Testis (tissue), 2 donors: ENCODE data around the gene ROS1.

Experiments used
- POLR2A ChIP-seq: fragments of 450-650 bp; IDR thresholded peaks from one replicate; pipeline ENCODE4 v1.6.1; 2017; ENCODE audit warnings: antibody characterized with exemption, mild to moderate bottlenecking, moderate library complexity
- TF ChIP-seq, protein P1 (sequence below), 3 experiments: fragments of 450-650 bp in 2 of 3; fragments of 200-600 bp in 1 of 3; sonication (generic) in 1 of 3; IDR thresholded peaks; one replicate each; pipeline ENCODE4 v1.5.1; 2016 to 2019; ENCODE audit warnings: antibody characterized with exemption in 3 of 3, mild to moderate bottlenecking in 2 of 3, moderate library complexity in 1 of 3

DNA sequence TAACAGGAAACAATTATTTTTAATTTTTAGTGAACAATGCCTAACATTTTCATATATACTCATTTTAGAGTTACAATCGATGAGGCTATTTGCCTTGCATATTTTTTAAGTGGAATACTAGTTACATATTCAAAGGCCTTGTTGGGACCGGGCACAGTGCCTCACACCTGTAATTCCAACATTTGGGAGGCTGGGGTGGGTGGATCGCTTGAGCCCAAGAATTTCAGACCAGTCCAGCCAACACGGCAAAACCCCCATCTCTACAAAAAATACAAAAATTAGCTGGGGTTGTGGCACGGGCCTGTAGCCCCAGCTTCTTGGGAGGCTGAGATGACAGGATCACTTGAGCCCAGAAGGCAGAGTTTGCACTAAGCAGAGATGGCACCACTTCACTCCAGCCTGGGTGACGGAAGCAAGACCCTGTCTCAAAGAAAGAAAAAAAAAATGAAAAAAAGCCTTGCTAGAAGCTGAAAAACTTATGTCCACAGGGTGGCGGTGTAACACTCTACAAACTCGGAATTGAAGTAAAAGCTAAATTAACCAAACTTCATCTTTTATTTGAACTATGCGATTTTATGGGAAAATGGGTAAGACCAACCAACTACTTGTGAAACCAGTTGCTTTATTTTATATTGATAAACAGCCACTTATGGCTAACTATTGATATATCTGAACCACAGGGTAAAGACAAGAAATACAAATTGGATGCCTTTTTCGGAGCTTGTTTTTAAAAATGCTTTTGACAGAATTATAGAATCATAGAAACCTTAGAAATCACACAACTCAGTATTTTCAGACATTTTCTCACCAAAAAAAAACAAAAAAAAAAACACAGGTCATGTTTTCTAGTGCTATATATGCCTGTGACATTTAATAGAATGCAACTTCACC is 24.1 kb upstream of the ROS1 start:
- no peak for TF ChIP-seq POLR2A
- TF ChIP-seq, protein P1, sequence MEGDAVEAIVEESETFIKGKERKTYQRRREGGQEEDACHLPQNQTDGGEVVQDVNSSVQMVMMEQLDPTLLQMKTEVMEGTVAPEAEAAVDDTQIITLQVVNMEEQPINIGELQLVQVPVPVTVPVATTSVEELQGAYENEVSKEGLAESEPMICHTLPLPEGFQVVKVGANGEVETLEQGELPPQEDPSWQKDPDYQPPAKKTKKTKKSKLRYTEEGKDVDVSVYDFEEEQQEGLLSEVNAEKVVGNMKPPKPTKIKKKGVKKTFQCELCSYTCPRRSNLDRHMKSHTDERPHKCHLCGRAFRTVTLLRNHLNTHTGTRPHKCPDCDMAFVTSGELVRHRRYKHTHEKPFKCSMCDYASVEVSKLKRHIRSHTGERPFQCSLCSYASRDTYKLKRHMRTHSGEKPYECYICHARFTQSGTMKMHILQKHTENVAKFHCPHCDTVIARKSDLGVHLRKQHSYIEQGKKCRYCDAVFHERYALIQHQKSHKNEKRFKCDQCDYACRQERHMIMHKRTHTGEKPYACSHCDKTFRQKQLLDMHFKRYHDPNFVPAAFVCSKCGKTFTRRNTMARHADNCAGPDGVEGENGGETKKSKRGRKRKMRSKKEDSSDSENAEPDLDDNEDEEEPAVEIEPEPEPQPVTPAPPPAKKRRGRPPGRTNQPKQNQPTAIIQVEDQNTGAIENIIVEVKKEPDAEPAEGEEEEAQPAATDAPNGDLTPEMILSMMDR (IDR thresholded peaks at IDR 0.05), result peak; percentile 34 to 74 (median 43)
